HG03432 (cell line): ENCODE data around the gene RNF114.
"Not testable (repeated sequence)": the region's sequence is repeated elsewhere in the genome, so short reads cannot be mapped to it uniquely, and the experiment has no call there.

ENCODE experiments used
- ATAC-seq: cut with Tn5 transposase; IDR thresholded peaks from one replicate; pipeline ENCODE4 v1.9.1; 2021; ENCODE audit warnings: mild to moderate bottlenecking, moderate library complexity; ENCODE audit not compliant: unreplicated experiment

Gene RNF114, protein sequence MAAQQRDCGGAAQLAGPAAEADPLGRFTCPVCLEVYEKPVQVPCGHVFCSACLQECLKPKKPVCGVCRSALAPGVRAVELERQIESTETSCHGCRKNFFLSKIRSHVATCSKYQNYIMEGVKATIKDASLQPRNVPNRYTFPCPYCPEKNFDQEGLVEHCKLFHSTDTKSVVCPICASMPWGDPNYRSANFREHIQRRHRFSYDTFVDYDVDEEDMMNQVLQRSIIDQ

GRCh38 chr20:49936153-49937026 is at the start of gene RNF114:
Gene RNF114, plus strand, starts transcription at chr20:49936397. Its CDS starts 16 bp downstream, at chr20:49936413.
- peak; percentile 79 for ATAC-seq

- ATAC-seq, result no peak
Observed at GRCh38 chr20:49886571-49887213, 49.5 kb upstream of the RNF114 start.

DNA sequence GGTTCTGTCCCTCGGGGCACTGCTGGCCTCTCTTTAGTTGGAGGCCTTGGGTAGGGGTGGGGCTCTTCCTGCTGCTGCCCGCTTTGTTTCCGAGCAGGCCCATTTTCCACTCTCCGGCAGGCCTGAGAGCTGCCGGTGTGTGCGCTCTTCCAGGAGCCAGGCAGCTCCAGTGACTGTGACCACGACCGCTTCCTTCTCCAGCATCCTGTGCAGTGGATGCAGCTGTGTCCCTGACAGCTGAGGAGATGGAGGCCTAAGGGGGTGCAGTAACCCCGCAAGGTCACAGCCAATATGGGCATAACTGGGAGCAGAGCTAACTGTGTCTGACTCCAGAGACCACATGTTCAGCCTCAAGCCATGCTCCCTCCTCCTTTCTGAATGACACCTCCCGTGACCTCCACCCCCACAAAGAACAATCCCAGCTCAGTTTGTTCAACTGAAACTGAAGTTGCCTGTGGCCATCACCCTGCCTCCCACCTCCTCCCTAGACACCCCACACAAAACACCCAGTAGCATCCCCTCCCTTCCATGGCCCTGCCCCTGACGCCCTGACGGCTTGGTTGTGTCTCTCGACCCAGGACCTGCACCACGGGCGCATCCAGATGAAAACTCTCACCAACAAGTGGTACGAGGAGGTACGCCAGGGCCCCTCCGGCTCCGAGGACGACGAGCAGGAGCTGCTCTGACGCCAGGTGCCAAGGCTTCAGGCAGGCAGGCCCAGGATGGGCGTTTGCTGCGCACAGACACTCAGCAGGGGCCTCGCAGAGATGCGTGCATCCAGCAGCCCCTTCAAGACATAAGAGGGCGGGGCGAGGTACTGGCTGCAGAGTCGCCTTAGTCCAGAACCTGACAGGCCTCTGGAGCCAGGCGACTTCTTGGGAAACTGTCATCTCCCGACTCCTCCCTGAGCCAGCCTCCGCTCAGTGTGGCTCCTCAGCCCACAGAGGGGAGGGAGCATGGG is 48.7 kb upstream of the RNF114 start:
- no peak for ATAC-seq

- ATAC-seq, result no peak
Observed at GRCh38 chr20:49888212-49889000, 47.8 kb upstream of the RNF114 start.

- no peak for ATAC-seq
Observed at GRCh38 chr20:49889001-49889934, 46.9 kb upstream of the RNF114 start.

DNA sequence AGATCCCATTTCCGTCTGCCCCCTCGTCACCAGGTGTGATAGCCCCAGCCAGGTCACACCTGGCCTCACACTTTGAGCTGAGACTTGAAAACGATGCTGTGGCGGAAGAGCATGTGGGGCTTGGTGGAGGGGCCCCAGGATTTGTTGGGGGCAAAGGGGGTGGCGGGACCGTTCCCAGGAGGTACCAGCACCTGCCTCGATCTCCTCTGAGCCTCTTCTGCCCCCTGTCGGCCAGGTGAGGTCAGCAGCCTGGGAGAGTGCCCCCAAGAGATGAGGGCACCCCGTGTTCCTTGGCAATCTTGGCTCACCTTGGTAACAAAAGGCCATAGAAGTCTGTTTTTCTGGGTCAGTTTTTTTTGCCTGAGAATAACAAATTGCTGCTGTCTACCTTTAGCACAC is 46.3 kb upstream of the RNF114 start:
- no peak for ATAC-seq

- no peak for ATAC-seq
Observed at GRCh38 chr20:49890471-49891361, 45.5 kb upstream of the RNF114 start.

GRCh38 chr20:49891476-49892110 is 44.6 kb upstream of the RNF114 start:
- no peak for ATAC-seq

DNA sequence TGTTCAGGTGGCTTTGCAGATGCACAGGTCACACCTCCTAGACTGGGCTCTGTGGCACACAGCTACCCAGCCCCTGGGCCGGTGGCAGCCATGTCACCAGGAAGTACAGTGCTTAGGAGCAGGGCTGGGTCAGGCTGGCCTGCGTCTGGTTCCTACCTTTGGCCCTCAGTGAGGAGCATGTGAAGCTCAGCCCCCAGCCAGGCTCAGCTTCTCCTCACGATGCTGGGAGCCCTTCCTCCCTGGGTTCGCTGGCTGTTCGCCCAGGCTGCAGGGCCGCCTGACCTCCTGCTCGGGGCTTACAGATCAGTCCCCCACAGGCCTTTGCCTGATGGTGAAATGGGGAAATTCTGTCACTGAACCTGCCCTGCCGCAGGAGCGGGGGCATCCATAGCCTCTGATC is 43.9 kb upstream of the RNF114 start:
- no peak for ATAC-seq

DNA sequence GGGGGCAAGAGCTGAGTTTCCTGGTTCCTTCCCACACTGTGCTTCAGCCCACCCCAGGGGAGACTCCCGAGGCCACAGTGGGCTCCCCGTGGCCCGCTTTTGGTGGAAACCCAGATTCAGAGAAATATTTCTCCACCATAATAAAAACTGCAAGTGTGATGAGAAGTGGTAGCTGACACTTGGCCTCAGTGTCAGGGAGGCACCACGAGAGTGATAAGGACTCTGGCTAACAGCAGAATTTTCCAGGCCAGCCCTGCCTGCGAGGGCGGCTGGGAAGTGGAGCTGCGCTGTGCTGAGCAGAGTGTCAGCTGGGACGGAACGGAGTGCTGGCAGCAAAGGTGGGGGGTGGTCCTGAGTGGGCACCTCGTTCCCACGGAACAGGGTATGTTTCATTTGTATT is 43.4 kb upstream of the RNF114 start:
- ATAC-seq, result no peak

- ATAC-seq, result no peak
Observed at GRCh38 chr20:49893242-49894072, 42.7 kb upstream of the RNF114 start.

GRCh38 chr20:49894073-49894470 is 42.1 kb upstream of the RNF114 start:
- ATAC-seq, result no peak

DNA sequence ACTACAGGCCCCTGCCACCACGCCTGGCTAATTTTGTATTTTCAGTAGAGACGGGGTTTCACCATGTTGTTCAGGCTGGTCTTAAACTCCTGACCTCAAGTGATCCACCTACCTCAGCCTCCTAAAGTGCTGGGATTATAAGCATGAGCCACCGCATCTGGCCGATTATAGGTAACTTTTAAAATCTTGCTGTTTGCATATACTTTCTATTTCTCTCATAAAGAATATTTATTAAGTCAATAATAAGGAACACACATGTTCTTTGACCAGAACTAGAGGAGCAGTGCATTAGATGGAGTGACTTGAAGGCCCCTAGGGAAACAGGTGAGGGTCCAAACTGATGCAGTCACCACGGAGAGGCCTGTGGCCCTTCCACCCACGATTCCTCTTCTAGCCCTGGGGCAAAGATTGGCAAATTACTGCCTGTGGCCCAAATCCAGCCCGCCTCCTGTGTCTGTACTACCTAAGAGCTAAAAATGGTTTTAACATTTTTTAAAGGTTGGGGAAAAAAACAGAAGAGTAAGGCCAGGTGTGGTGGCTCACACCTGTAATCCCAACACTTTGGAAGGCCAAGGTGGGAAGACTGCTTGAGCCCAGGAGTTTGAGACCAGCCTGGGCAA is 40.6 kb upstream of the RNF114 start:
- ATAC-seq, result not testable (repeated sequence)

DNA sequence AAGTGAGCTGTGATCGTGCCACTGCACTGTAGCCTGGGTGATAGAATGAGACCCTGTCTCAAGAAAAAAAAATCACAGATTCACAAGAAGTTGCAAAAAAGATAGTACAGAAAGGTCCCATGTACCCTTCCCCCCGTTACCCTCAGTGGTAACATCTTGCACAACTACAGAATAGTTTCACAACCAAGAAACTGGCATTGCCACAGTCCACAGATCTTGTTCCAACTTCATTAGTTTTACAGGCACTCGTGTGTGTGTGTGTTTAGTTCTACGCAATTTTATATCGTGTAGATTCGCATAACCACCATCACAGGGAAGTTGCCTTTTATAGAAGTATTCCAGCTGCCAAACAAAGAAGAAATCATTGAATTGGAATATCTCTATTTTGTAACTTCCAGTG is 40.0 kb upstream of the RNF114 start:
- no peak for ATAC-seq

GRCh38 chr20:49899541-49900383 is 36.4 kb upstream of the RNF114 start:
- ATAC-seq, result no peak
